ENCODE measurements around the gene USP53. TPM values are rescaled to one million over a fixed set of nuclear protein-coding genes. Genes with fewer than 3 reads are reported as not detected.
A peak's percentile ranks its signal among the peaks of the same experiment; 100 is the strongest.

Gene USP53
- total RNA-seq, 1 donor from 2014 or later = 26.5 TPM

- no peak for DNase-seq (ENCODE audit: low spot score in 2 of 2, unreplicated experiment in 2 of 2)
- peaks cover 2% of the 10 kb centered on the region for H3K9me3 Mint-ChIP-seq
- peaks cover 5% of the 10 kb centered on the region for H3K4me1 Mint-ChIP-seq
- peak overlapping the region; percentile 7 for H3K27ac Mint-ChIP-seq
- H3K4me3 Mint-ChIP-seq = no peak overlapping the region
- TF ChIP-seq CTCF (IDR thresholded peaks at IDR 0.05; ENCODE audit: unreplicated experiment) = no peak
- H3K36me3 Mint-ChIP-seq = peaks cover 12% of the 10 kb centered on the region
- no peaks in the 10 kb centered on the region for H3K27me3 Mint-ChIP-seq (ENCODE audit: low read depth)
Observed at GRCh38 chr4:119229908-119230687, 17.6 kb downstream of the USP53 start.

- Mint-ChIP-seq H3K9me3 (no peaks in the 10 kb centered on the region), H3K36me3 (peaks cover 19% of the 10 kb centered on the region), H3K4me3 (no peak overlapping the region), H3K4me1 (peaks cover 5% of the 10 kb centered on the region), H3K27ac (peak overlapping the region; percentile 51), H3K27me3 (ENCODE audit: low read depth) (no peaks in the 10 kb centered on the region)
- no peak for DNase-seq (ENCODE audit: low spot score in 2 of 2, unreplicated experiment in 2 of 2)
- TF ChIP-seq CTCF (IDR thresholded peaks at IDR 0.05; ENCODE audit: unreplicated experiment) = no peak
Observed at GRCh38 chr4:119231491-119231890, 19.0 kb downstream of the USP53 start.

- Mint-ChIP-seq H3K4me1 (peaks cover 5% of the 10 kb centered on the region), H3K4me3 (no peak overlapping the region), H3K27ac (no peak overlapping the region), H3K9me3 (no peaks in the 10 kb centered on the region), H3K36me3 (peaks cover 24% of the 10 kb centered on the region), H3K27me3 (ENCODE audit: low read depth) (no peaks in the 10 kb centered on the region)
- no peak for TF ChIP-seq CTCF (IDR thresholded peaks at IDR 0.05; ENCODE audit: unreplicated experiment)
- DNase-seq (ENCODE audit: low spot score in 2 of 2, unreplicated experiment in 2 of 2) = no peak
Observed at GRCh38 chr4:119232286-119232685, 19.8 kb downstream of the USP53 start.

GRCh38 chr4:119233191-119233590 lies 20.7 kb downstream of the USP53 start:
- Mint-ChIP-seq H3K27ac (no peak overlapping the region), H3K9me3 (no peaks in the 10 kb centered on the region), H3K27me3 (ENCODE audit: low read depth) (no peaks in the 10 kb centered on the region), H3K4me3 (no peak overlapping the region), H3K4me1 (peaks cover 5% of the 10 kb centered on the region), H3K36me3 (peaks cover 24% of the 10 kb centered on the region)
- no peak for DNase-seq (ENCODE audit: low spot score in 2 of 2, unreplicated experiment in 2 of 2)
- no peak for TF ChIP-seq CTCF (IDR thresholded peaks at IDR 0.05; ENCODE audit: unreplicated experiment)

GRCh38 chr4:119233750-119234149 lies 21.2 kb downstream of the USP53 start:
- DNase-seq (ENCODE audit: low spot score in 2 of 2, unreplicated experiment in 2 of 2) = no peak
- Mint-ChIP-seq H3K4me3 (no peak overlapping the region), H3K27me3 (ENCODE audit: low read depth) (no peaks in the 10 kb centered on the region), H3K4me1 (peaks cover 5% of the 10 kb centered on the region), H3K27ac (peak overlapping the region; percentile 54), H3K9me3 (no peaks in the 10 kb centered on the region), H3K36me3 (peaks cover 24% of the 10 kb centered on the region)
- TF ChIP-seq CTCF (IDR thresholded peaks at IDR 0.05; ENCODE audit: unreplicated experiment) = no peak
